Measurements from ENCODE around the gene DNASE1L3. TPM values are rescaled to one million over a fixed set of nuclear protein-coding genes. Genes with fewer than 3 reads are reported as not detected.

The DNASE1L3 gene
- total and polyA plus RNA-seq, 2 of the 13 experiments (the other 11 are each of a cell fraction or from before 2014, with no cell fraction given), result 0.86 to 1.7 TPM

- no peak for TF ChIP-seq ZSCAN22 (CRISPR knock-in tag; IDR thresholded peaks at IDR 0.05)
- TF ChIP-seq ISL2 (CRISPR knock-in tag; IDR thresholded peaks at IDR 0.05), result peak; percentile 68
- no peak for TF ChIP-seq RFX5 (IDR thresholded peaks at IDR 0.05; ENCODE audit: low read depth, low read length)
- TF ChIP-seq, protein P1, sequence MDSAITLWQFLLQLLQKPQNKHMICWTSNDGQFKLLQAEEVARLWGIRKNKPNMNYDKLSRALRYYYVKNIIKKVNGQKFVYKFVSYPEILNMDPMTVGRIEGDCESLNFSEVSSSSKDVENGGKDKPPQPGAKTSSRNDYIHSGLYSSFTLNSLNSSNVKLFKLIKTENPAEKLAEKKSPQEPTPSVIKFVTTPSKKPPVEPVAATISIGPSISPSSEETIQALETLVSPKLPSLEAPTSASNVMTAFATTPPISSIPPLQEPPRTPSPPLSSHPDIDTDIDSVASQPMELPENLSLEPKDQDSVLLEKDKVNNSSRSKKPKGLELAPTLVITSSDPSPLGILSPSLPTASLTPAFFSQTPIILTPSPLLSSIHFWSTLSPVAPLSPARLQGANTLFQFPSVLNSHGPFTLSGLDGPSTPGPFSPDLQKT (CRISPR knock-in tag; IDR thresholded peaks at IDR 0.05; ENCODE audit: borderline replicate concordance), result 0 out of 2 replicates have a peak, but pooled peaks have one; percentile 22
- TF ChIP-seq KDM5B (CRISPR knock-in tag; IDR thresholded peaks at IDR 0.05; ENCODE audit: borderline replicate concordance), result 0 out of 2 replicates have a peak, but pooled peaks have one; percentile 33
- TF ChIP-seq, protein P2, sequence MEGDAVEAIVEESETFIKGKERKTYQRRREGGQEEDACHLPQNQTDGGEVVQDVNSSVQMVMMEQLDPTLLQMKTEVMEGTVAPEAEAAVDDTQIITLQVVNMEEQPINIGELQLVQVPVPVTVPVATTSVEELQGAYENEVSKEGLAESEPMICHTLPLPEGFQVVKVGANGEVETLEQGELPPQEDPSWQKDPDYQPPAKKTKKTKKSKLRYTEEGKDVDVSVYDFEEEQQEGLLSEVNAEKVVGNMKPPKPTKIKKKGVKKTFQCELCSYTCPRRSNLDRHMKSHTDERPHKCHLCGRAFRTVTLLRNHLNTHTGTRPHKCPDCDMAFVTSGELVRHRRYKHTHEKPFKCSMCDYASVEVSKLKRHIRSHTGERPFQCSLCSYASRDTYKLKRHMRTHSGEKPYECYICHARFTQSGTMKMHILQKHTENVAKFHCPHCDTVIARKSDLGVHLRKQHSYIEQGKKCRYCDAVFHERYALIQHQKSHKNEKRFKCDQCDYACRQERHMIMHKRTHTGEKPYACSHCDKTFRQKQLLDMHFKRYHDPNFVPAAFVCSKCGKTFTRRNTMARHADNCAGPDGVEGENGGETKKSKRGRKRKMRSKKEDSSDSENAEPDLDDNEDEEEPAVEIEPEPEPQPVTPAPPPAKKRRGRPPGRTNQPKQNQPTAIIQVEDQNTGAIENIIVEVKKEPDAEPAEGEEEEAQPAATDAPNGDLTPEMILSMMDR (CRISPR knock-in tag; IDR thresholded peaks at IDR 0.05), result peak; percentile 83
- peak; percentile 52; the same call in 1 of the 2 replicates for TF ChIP-seq ERF (CRISPR knock-in tag; IDR thresholded peaks at IDR 0.05)
- no peak for TF ChIP-seq NFKBIZ (CRISPR knock-in tag; IDR thresholded peaks at IDR 0.05)
- TF ChIP-seq HNF1A (IDR thresholded peaks at IDR 0.05; ENCODE audit: low read depth), result no peak
- TF ChIP-seq HNF1A (CRISPR knock-in tag; IDR thresholded peaks at IDR 0.05; ENCODE audit: borderline replicate concordance), result peak; percentile 43; the same call in 1 of the 2 replicates
- TF ChIP-seq HOXA3 (CRISPR knock-in tag; IDR thresholded peaks at IDR 0.05), result peak; percentile 37; the same call in 1 of the 2 replicates
- TF ChIP-seq ZNF143 (CRISPR knock-in tag; IDR thresholded peaks at IDR 0.05), result 0 out of 2 replicates have a peak, but pooled peaks have one; percentile 30
- TF ChIP-seq HNRNPH1 (optimal IDR thresholded peaks at IDR 0.05; ENCODE audit: low read depth, low read length), result no peak
- no peak for TF ChIP-seq DZIP1 (CRISPR knock-in tag; IDR thresholded peaks at IDR 0.05)
- 0 out of 2 replicates have a peak, but pooled peaks have one; percentile 38 for TF ChIP-seq ZNF367 (CRISPR knock-in tag; IDR thresholded peaks at IDR 0.05; ENCODE audit: borderline replicate concordance)
- TF ChIP-seq, protein P3, sequence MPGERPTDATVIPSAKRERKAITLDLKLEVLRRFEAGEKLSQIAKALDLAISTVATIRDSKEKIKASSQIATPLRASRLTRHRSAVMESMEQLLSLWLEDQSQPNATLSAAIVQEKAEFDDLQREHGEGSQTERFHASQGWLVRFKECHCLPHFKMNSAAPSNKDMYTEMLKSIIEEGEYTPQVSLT (CRISPR knock-in tag; IDR thresholded peaks at IDR 0.05; ENCODE audit: borderline replicate concordance, low read depth), result 0 out of 2 replicates have a peak, but pooled peaks have one; percentile 58
- TF ChIP-seq PCBP2 (optimal IDR thresholded peaks at IDR 0.05; ENCODE audit: low read depth, low read length, poor library complexity, severe bottlenecking), result no peak
- peak; percentile 87 for TF ChIP-seq PHF21A (CRISPR knock-in tag; IDR thresholded peaks at IDR 0.05)
Observed at GRCh38 chr3:58173669-58174398, 36.9 kb downstream of the DNASE1L3 start (continued).
